Dedifferentiated amniotic fluid mesenchymal stem cell (primary cell): ENCODE results near the gene IFI44.

Source experiments
- DNase-seq: peaks from one replicate; pipeline ENCODE4 v3.0.0-alpha.2; 2016; ENCODE audit errors: extremely low spot score

IFI44 gene

DNA sequence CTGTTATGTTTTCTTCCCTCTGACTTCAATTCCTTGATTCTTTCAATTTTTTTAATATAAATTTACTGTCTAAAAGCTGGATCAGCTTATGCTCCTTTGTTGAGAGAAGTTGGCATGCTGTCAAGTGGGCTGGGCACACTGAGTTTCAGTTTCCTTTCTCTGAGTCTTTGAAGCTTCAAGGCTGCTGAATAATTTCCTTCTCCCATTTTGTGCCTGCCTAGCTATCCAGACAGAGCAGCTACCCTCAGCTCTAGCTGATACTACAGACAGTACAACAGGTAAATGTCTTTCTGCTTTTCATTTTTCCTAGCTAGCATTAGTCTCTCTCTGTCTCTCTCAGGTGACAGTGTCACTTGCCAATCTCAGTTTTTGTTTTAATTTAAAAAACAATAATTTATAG lies at the start of gene IFI44:
Gene IFI44, plus strand, starts transcription at position 204 of the 400 bp plus-strand sequence. CDS start 365 bp downstream, outside the sequence.
- peak; percentile 81 for DNase-seq

GRCh38 chr1:78601068-78601467 lies 48.6 kb upstream of the IFI44 start:
- no peak for DNase-seq

DNA sequence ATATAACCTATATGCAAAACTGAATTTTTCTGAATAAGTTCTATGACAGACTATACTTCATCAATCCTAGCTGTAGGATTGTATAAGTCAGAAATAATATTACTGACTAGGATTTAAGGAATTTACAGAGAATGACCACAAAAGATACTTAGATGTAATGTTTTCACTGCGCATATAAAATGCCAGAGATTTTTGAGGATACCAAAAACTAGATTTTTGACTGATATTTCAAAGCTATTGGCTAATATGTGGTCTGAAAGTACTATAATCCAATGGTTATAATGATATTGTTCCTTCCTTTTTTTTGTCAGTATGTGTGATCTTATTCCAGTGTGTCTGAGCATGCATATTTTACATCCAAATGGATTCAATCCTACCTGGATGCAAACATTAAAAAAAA lies 46.4 kb upstream of the IFI44 start:
- no peak for DNase-seq

DNA sequence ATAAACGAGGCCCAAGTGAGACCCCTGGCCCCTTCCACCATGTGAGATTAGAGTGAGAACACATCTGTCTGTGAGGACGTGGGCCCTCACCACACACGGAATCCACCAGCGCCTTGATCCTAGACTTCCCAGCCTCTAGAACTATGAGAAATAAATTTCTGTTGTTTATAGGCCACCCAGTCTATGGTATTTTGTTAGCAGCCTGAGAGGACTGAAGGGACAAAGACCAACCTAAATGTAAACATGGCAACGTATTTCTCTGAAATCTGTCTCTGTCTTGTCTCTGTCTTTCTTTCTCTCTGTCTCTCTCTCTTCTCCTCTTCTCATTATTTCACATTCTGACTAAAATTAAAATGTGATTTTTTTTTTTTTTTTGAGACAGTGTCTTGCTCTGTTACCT lies 45.0 kb upstream of the IFI44 start:
- no peak for DNase-seq

DNA sequence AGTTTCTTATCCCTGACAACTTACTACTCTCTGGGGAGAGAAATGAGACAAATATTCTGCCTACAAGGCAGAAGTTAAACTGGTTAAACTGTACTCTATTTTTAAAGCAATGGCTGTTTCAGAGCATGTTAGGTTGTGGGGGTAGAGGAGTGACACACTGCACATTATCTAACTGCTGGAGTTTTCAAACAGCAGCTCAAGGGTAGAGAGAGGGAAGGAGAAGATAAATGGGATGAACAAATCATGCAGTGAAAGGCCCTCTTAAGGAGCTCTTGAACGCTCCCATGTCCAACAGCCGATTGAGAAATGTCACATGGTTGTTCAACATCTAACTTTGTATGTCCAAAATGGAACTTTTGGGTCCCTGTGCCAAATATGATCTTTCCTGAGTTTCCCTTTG lies 43.4 kb upstream of the IFI44 start:
- no peak for DNase-seq

DNA sequence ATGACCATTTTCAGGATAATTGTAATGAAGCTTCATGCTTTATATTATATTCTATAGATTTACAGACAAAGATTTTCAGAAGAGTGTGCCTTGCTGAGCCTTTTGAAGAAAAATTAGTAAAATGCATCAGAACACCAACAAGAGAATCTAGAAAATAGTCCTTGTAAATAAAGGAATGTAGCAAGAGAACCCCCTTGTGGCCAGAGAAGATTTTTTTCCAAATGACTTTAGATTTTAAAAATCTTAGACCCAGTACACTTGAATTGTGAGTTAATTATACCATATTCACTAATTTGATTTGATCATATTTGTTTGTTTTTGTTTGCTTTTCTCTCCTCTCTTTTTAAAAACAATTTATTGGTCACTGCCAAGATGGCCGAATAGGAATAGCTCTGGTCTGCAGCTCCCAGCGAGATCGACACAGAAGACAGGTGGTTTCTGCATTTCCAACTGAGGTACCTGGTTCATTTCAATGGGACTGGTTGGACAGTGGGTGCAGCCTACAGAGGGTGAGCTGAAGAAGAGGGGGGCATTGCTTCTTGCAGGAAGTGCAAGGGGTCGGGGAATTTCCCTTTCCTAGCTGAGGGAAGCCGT lies 42.2 kb upstream of the IFI44 start:
- DNase-seq = peak; percentile 57

- DNase-seq = no peak
Observed at GRCh38 chr1:78607944-78608343, 41.7 kb upstream of the IFI44 start.

- DNase-seq = peak; percentile 97
Observed at GRCh38 chr1:78617615-78618026, 32.0 kb upstream of the IFI44 start.

DNA sequence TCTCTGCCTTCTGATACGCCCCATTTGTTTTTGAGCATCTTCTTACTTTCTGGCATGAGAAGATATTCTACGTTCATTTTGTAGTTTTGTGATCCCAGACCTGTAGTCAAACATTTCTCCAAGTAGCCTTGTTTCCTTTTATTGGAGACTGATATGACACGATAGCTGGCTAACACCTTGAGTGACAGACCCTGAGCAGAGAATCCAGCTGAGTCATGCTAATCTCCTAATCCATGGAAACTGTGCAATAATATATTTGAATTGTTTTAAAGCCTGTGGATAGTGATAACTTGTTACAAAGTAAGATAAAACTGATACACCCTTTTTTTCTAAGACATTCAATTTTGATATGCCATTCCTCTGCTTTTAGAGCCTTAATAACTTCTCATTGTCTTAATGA lies 30.6 kb upstream of the IFI44 start:
- no peak for DNase-seq

- no peak for DNase-seq
Observed at GRCh38 chr1:78619446-78619802, 30.2 kb upstream of the IFI44 start.

GRCh38 chr1:78619803-78620579 lies 29.6 kb upstream of the IFI44 start, which contains the start of gene IFI44L:
IFI44L (plus strand) TSS chr1:78620448; CDS start chr1:78627916, 7,468 bp downstream.
- DNase-seq = peak; percentile 28

DNA sequence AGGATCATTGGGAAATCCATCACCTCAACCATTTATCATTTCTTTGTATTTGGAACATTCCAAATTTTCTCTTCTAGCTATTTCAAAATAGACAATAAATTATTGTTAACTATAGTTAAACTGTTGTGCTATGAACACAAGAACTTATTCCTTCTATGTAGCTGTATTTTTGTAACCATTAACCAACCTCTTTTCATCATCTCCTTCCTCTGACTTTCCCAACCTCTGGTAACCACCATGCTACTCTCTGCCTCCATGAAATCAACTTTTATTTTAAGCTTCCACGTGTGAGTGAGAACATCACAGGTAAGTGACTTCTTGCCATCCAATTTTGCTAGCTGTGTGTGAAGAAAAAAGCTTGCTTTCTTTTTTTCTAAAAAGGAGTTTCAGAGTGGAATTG lies 29.0 kb upstream of the IFI44 start:
- no peak for DNase-seq

- DNase-seq = no peak
Observed at GRCh38 chr1:78622548-78622947, 27.1 kb upstream of the IFI44 start.

GRCh38 chr1:78624035-78624434 lies 25.6 kb upstream of the IFI44 start:
- no peak for DNase-seq

DNA sequence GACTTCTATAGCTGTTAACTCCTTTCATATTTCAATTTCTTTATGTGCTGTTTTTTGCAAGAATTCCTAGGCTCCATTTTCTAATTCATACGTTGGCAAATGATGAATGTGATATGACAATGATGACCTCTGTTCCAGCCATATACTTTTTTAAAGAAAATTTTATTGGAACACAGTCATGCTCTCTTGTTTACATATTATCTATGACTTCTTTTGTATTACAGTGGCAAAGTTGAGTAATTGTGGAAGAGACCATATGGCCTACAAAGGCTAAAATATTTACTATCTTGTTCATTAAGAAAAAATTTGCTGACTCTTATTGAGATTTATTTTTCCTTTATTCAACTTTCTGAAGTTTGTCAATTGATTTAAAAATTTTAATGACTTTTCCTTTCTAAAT lies 22.3 kb upstream of the IFI44 start:
- DNase-seq = no peak

GRCh38 chr1:78630600-78630999 lies 19.0 kb upstream of the IFI44 start:
- no peak for DNase-seq

GRCh38 chr1:78633209-78633608 lies 16.4 kb upstream of the IFI44 start:
- no peak for DNase-seq

- DNase-seq = no peak
Observed at GRCh38 chr1:78640462-78640861, 9.2 kb upstream of the IFI44 start.

DNA sequence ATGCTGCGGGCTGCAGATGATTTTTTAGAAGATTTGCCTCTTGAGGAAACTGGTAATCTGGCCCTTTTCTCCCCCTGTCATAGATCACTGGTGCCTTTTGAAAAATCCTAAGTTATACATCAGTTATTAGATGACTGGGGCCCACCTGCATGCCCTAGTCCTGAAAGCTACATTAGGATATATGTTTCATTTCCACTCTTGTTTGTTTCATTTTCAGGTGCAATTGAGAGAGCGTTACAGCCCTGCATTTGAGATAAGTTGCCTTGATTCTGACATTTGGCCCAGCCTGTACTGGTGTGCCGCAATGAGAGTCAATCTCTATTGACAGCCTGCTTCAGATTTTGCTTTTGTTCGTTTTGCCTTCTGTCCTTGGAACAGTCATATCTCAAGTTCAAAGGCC lies 8.1 kb upstream of the IFI44 start:
- no peak for DNase-seq

- DNase-seq = no peak
Observed at GRCh38 chr1:78645723-78646122, 3.9 kb upstream of the IFI44 start.

DNA sequence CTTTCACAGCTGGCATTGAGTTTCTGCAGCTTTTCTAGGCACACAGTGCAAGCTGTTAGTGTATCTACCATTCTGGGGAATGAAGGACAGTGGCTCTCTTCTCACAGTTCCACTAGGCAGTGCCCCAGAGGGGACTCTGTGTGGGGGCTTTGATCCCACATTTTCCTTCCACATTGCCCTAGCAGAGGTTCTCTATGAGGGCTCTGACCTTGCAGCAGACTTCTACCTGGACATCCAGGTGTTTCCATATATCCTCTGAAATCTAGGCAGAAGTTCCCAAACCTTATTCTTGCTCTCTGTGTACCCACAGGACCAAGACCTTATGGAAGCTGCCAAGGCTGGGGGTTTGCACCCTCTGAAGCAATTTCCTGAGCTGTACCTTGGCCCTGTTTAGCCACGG lies 2.4 kb upstream of the IFI44 start:
- no peak for DNase-seq

DNA sequence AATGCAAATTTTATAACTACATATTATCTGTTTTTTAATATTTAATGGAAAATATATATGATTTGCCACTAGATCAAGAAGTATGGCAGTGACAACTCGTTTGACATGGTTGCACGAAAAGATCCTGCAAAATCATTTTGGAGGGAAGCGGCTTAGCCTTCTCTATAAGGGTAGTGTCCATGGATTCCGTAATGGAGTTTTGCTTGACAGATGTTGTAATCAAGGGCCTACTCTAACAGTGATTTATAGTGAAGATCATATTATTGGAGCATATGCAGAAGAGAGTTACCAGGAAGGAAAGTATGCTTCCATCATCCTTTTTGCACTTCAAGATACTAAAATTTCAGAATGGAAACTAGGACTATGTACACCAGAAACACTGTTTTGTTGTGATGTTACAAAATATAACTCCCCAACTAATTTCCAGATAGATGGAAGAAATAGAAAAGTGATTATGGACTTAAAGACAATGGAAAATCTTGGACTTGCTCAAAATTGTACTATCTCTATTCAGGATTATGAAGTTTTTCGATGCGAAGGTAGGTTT lies 556 bp downstream of the IFI44 start:
- DNase-seq = no peak

DNA sequence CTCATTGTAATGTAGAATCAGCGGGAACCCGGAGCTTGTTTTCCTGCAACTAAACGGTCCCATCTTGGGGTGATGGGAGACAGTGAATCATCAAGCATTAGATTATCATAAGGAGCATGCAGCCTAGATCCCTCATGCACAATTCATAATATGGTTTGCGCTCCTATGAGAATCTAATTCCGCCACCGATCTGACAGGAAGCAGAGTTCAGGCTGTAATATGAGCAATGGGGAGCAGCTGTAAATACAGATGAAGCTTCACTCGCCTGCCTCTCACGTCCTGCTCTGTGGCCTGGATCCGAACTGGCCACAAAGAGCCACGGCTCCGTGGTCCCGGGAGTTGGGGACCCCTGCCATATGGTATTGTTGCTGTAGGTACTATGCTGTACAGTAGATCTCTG lies 1.6 kb downstream of the IFI44 start:
- no peak for DNase-seq
